ENCODE measurements around the gene RAB30.

DNA sequence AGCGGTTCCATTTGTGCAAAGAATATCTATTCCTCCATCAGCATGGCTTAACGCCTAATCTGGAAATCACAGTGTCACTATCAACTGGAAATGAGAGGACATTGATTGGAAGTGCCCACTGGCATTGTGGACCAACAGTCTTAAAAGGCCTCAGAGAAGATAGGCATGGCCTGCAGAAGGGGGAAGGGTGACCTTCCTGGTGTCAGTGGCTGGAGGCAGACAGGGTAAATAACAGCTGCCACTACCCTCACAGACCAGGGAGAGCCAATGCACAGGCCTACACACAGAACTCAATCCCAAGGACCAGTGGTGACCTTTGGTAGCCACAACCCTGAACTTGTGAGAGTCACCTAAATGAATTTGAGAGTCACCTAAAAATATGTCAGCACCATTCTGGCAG, 134.1 kb downstream of the RAB30 start:
- TF ChIP-seq CTCF (IDR thresholded peaks at IDR 0.05; ENCODE audit: poor library complexity) (no peak), EZH2phosphoT487 (IDR thresholded peaks at IDR 0.05; ENCODE audit: low read depth, severe bottlenecking, unreplicated experiment) (no peak), EZH2 (IDR thresholded peaks at IDR 0.05; ENCODE audit: borderline replicate concordance) (no peak)

Measured in hepatocyte (in vitro differentiated cells).